A549 treated with CORT108297 at 1 μM for 4 hours (cell line): ENCODE results near the gene SLC10A6. TPM values are rescaled to one million over a fixed set of nuclear protein-coding genes. Genes with fewer than 3 reads are reported as not detected.

Experiments
- total RNA-seq: library from RNA; stranded (reverse); fragments of 200-300 nt; extraction: Qiagen RNA extraction; gene quantifications from 5 replicates; pipeline ENCODE4 v1.2.3, GENCODE V29; 2022

Gene SLC10A6, protein sequence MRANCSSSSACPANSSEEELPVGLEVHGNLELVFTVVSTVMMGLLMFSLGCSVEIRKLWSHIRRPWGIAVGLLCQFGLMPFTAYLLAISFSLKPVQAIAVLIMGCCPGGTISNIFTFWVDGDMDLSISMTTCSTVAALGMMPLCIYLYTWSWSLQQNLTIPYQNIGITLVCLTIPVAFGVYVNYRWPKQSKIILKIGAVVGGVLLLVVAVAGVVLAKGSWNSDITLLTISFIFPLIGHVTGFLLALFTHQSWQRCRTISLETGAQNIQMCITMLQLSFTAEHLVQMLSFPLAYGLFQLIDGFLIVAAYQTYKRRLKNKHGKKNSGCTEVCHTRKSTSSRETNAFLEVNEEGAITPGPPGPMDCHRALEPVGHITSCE
- total RNA-seq = not detected in 5 replicates

GRCh38 chr4:86848732-86849619, at the start of gene SLC10A6:
SLC10A6 (minus strand) TSS chr4:86849384; CDS start chr4:86849115, 269 bp downstream.

DNA sequence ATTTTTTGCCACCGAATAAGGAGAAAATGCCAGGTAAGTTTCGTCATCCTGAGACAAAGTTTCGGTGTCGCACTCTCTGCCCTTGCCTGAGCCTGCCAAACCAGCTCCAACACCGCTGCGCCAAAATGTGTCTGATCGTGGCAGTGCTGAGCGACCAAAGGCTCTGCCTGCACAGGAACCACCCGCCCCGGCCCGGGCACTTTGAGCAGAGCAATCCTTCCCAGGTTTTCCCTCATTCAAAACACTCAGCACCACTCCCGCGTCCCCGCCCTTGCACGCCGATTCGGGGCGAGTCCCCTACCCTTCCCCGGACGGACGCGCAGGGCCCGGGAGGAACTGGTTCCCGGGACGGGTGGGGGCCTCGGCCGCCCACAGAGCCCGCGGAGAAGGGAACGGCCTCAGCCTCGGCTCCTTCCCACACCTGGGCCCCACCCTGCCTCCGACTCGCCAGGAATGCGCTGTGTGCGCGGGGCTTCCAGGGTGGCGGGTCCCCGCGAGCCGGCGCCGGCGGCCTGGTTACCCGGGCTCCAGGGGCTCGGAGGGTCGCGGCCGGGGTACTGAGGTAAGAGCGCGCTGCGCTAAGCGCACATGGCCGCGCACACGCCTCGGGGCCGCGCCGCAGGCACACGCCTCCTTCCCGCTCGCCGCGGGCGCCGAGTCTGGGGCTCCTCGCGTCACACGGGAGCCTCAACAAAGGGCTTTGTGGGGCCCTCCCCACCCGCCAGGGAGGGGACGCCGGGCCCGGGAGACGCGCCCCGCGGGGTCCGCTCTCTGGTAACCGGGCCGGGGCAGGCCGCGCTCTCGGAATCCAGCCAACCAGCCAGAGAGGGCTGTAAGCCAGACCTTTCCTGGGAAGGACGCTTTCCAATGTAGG, 42.8 kb upstream of the SLC10A6 start, which contains the start of gene C4orf36:
Gene C4orf36, minus strand, starts transcription at position 661 of the 874 bp plus-strand sequence. CDS start 902 bp downstream, outside the sequence.

Other genes starting within 250 kb of the SLC10A6 start
- gene C4orf36, start 43.0 kb upstream of the SLC10A6 start, total RNA-seq = 0.88 to 1.6 TPM (median 1.4 TPM) in 5 replicates
- gene AFF1, start 85.6 kb upstream of the SLC10A6 start, total RNA-seq = 6.6 to 13.1 TPM (median 9.9 TPM) in 5 replicates